Bronchial epithelial cell (primary cell): ENCODE results near the gene CMIP. TPM values are rescaled to one million over a fixed set of nuclear protein-coding genes. Genes with fewer than 3 reads are reported as not detected.
"Not testable (repeated sequence)": the region's sequence is repeated elsewhere in the genome, so short reads cannot be mapped to it uniquely, and the experiment has no call there.

ENCODE experiments used
- DNase-seq: peaks from one replicate; pipeline ENCODE4 v3.0.0-alpha.2; 2010; ENCODE audit warnings: low read depth
- FAIRE-seq: peaks from 2 replicates; lab custom pipeline; 2011; peaks lifted over from hg19 to GRCh38; lab: Jason Lieb, UNC
- H3K27me3 ChIP-seq: 2 replicates; pipeline ENCODE4 v1.5.1; 2011; ENCODE audit warnings: low read length; ENCODE audit not compliant: control insufficient read depth, insufficient read depth
- H3K36me3 ChIP-seq: 2 replicates; pipeline ENCODE4 v1.5.1; 2011; ENCODE audit warnings: low read length; ENCODE audit not compliant: control insufficient read depth, insufficient read depth
- H3K4me3 ChIP-seq: 2 replicates; pipeline ENCODE4 v1.5.1; 2011; ENCODE audit warnings: mild to moderate bottlenecking, low read depth, low read length, control low read depth
- total RNA-seq: library from RNA; depleted of rRNA; stranded (reverse); fragments of >200 nt; gene quantifications from 2 replicates; pipeline ENCODE4 v1.2.1, GENCODE V29; 2014
- TF ChIP-seq, protein P1 (sequence below): IDR thresholded peaks from 2 replicates; pipeline ENCODE4 v1.5.1; 2011; ENCODE audit warnings: mild to moderate bottlenecking, moderate library complexity, low read length, control low read depth, inconsistent platforms; ENCODE audit not compliant: insufficient read depth, severe bottlenecking

The CMIP gene
- total RNA-seq, 1 donor from 2014 or later: 21.1 TPM

DNA sequence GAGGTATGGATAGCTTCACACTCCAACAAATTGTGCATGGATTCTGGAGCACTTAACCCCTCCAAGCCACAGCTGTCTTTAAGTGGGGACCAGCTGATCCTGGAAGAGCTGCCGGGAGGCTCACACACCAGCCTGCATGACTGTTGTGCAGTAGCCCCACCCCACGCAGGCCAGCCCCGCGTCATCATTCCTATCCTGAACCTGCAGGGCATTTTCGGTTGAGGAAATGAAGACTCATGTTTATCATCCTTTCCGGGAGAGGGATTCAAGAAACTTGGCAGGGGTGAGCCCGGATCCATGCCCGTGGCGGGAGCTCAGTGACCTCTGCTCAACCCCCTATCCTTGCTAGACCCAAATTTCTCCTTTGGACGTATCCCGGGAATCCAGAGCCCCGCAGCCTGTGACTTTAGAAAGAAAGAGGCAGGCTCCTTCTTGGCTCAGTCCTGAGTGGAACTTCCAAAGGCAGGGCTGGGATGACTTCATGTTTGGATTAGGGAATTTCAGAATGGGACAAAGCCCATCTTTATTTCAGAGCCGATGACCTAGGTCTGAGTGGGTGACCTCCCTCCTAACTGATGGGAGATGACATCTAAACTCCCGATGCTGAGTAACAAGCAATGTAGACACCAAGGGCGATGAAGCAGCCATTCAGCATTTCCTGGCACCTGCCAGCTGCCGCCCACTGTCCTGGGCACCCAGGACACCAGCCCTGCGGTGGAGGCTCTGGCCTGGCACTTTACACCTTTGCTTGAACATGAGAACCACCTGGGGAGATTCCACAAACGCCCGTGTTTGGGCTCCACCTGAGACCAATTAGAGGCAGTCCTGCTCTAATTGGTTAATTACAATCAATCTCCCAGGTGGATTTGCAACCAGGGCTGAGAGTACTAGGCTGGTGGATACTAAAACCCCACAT, 43.3 kb upstream of the CMIP start:
- DNase-seq (peak; percentile 90), FAIRE-seq (no peak)
- Histone ChIP-seq H3K4me3 (no peak overlapping the region), H3K36me3 (no peaks in the 10 kb centered on the region), H3K27me3 (no peaks in the 10 kb centered on the region)
- TF ChIP-seq, protein P1, sequence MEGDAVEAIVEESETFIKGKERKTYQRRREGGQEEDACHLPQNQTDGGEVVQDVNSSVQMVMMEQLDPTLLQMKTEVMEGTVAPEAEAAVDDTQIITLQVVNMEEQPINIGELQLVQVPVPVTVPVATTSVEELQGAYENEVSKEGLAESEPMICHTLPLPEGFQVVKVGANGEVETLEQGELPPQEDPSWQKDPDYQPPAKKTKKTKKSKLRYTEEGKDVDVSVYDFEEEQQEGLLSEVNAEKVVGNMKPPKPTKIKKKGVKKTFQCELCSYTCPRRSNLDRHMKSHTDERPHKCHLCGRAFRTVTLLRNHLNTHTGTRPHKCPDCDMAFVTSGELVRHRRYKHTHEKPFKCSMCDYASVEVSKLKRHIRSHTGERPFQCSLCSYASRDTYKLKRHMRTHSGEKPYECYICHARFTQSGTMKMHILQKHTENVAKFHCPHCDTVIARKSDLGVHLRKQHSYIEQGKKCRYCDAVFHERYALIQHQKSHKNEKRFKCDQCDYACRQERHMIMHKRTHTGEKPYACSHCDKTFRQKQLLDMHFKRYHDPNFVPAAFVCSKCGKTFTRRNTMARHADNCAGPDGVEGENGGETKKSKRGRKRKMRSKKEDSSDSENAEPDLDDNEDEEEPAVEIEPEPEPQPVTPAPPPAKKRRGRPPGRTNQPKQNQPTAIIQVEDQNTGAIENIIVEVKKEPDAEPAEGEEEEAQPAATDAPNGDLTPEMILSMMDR: no peak

DNA sequence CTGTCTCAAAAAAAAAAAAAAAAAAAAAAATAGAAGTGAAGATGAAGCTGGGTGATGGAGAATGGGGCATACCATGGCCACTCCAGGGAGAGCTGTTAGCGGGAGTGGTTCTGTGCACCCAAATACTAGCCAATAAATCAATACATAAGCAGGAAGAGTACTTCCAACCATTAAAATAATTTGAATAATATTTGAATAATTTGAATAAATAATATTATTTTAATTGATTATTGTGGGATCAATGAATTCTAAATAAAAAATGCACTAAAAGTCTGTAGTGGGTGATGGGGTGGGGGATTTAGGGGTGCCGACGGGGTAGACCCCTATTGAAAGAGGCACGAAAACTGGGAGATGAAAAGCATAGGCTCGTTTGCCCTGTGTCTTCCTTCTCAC, 41.4 kb upstream of the CMIP start:
- DNase-seq (no peak), FAIRE-seq (no peak)
- no peak overlapping the region for H3K4me3 ChIP-seq

DNA sequence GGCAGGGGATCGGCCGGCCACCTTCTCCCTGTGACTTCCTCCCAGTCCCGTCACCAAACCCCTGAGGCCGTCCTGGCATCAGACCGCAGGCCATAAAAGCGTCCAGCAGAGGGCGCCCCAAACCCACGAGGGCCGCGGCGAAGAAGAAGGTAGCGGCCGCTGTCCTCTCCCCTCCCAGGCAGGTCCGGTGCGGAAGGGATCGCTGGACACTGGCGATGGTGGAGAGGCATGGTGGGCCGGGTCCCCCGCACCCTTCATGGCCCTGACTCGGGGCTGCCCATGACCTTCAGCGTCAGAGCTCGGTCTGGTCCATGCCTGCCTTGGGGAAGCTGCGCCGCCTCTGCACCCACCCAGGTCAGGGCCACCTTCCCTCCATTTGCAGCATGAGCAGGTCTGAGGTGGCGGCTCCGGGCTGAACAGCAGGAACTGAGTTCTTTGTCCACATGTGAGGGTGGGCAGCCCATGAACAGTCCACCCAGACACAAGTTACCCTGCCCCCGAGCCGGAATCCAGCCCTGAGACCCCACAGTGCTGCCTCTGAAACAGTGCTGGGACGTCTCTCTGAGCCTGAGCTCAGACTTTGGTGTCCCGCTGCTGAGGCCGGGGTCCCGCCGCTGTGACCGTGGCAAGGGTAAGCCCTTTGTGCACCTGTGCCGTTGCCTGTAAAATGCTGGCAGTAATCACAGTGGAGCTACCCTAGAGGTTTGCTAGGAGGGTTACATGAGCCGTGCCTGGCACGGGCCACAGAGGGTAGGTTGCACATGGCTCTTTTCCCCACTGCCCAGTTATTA, 40.8 kb upstream of the CMIP start:
- no peak overlapping the region for H3K4me3 ChIP-seq
- no peaks in the 10 kb centered on the region for H3K27me3 ChIP-seq
- TF ChIP-seq, protein P1: peak; percentile 91
- FAIRE-seq (no peak), DNase-seq (peak; percentile 43)
- H3K36me3 ChIP-seq: no peaks in the 10 kb centered on the region

More for the DNA sequence above, 41.4 kb upstream of the CMIP start:
- no peaks in the 10 kb centered on the region for H3K27me3 ChIP-seq
- H3K36me3 ChIP-seq: no peaks in the 10 kb centered on the region
- TF ChIP-seq, protein P1: no peak

DNA sequence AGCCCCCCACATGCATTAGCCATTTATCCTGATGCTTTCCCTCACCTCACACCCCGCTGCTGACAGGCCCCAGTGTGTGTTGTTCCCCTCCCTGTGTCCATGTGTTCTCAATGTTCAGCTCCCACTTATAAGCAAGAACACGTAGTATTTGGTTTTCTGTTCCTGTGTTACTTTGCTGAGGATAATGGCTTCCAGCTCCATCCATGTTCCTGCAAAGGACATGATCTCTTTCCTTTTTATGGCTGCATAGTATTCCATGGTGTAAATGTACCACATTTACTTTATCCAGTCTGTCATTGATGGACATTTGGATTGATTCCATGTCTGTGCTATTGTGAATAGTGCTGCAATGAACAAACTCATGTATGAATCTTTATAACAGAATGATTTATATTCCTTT, 39.6 kb upstream of the CMIP start:
- H3K27me3 ChIP-seq, FAIRE-seq, DNase-seq, H3K4me3 ChIP-seq, H3K36me3 ChIP-seq: not testable (repeated sequence)

DNA sequence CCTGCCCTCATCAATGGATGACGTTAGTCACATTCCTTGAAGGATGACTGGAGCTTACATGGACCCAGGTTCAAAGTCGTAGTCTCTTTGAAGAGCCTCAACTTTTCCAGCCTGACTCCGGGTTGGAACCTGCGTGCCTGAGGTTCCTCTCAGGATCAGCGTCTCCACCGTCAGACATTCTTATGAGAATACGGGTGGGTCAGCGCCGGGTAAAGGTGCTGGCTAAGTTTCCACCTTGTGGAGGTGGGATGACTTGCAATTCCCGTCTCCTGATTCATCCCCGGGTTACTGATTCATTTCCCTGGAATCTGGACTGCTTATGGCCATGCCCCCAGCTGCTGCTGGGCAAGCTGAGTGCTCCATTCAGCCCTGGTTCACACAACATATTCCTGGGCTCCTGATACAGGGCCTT, 38.9 kb upstream of the CMIP start:
- DNase-seq (peak; percentile 99), FAIRE-seq (no peak)
- Histone ChIP-seq H3K36me3 (no peaks in the 10 kb centered on the region), H3K4me3 (no peak overlapping the region), H3K27me3 (no peaks in the 10 kb centered on the region)
- TF ChIP-seq, protein P1: peak; percentile 40

DNA sequence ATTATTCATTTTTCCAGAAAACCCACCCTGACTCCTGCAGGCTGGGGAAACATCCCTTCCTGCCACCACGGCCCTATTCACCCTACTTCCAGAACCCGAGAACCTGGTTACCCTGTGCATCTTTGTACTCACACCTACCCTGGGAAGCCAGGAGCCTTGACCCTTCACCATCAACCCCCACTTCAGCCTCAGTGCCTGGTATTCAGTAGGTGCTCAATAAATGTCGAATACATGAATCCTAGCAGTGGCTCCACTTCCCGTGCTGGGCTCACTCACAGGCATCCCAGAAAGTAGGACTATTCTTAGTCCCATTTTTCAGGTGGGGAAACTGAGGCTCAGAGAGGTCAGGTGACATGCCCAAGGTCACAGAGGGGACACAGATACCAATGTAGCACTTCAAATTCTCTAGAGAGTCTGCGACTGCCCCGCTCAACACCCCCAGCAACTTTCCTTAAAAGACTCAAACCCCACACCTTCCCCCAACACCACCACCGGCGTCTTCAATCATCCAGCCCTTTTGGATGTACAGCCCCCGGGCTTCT, 36.1 kb upstream of the CMIP start:
- FAIRE-seq: no peak
- DNase-seq: no peak
- TF ChIP-seq, protein P1: no peak
- Histone ChIP-seq H3K27me3 (no peaks in the 10 kb centered on the region), H3K4me3 (no peak overlapping the region), H3K36me3 (no peaks in the 10 kb centered on the region)
